GM21619 (cell line): Measurements from ENCODE around the gene GLI3.

ENCODE experiments used
- ATAC-seq: cut with Tn5 transposase; IDR thresholded peaks from one replicate; pipeline ENCODE4 v1.9.1; 2021; ENCODE audit not compliant: unreplicated experiment

Gene GLI3

DNA sequence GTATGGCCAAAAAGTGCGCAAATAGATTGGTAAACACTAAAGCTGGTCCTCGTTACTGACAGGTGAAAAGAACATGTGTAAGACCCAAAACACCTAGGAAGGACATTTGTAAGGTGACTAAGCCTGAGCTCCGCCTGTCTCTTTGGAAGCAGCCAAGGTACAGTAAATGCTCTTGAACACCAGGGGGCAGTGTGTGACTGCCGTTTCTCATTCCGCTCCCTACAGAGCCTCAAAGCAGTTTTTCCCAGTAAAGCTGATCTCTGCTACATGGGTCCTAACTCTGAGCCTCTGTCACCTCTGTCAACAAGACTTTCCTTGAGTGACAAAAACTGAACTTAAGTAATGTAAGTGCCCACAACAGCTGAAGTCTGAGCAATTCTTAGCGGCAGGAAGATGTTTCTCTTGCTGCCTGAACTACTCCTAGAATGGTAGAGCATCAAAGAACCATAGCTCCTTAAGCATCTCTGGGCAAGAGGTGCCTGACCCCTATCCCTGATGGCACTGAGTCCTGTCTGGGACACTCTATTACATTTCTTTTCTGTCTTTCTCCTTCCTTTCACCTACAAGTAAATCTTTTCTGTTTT, 296.2 kb downstream of the GLI3 start:
- peak; percentile 83 for ATAC-seq

DNA sequence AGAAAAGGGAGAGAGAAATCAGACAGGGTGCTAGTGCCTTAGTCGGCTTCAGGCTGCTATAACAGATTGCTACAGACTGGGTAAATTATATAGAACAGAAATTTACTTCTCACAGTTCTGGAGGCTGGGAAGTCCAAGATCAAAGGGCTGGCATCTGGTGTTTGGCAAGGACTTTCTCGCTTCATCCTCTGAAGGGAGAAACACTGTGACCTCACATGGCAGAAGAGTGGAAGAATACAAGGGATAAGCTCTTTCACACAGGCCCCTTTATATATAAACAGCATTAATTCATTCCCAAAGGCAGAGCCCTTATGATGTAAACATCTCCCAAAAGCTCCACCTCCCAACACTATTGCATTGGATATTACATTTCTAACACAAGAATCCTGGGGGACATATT, 298.6 kb downstream of the GLI3 start:
- ATAC-seq = no peak

DNA sequence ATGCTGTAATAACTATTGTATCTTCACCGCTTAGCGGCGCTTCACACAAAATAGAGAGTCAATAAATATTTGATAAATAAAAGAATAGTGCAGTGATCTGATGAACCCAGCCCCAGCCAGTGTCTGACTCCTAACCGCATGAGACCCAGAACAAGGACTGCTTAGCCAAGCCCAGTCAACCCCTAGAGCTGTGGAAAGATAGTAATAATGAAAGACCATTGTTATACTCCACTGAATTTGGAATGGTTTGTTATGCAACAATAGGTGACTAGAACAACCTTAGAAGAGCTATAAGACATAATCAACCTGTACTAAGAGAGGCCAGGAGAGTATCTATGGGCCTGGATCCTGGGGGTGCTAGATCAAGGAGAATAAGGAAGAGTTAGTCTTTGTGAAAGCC, 303.6 kb downstream of the GLI3 start:
- no peak for ATAC-seq

DNA sequence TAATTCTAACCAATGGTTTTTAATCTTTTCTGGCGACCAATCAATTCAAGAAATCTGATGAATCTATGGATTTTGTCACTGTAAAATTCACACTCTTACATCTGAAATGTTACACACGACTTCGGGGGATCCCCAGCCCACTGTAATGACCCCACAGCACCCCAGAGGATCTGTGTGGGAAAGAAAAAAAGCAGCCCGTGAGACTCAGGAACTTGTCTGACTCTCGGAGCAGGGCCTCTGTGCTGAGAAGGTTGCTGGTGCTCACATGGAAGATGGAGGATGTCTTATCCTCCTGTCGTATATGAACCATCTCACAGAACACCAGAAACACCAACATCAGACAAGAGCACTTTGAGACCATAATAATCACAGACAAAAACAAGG, 305.8 kb downstream of the GLI3 start:
- no peak for ATAC-seq

DNA sequence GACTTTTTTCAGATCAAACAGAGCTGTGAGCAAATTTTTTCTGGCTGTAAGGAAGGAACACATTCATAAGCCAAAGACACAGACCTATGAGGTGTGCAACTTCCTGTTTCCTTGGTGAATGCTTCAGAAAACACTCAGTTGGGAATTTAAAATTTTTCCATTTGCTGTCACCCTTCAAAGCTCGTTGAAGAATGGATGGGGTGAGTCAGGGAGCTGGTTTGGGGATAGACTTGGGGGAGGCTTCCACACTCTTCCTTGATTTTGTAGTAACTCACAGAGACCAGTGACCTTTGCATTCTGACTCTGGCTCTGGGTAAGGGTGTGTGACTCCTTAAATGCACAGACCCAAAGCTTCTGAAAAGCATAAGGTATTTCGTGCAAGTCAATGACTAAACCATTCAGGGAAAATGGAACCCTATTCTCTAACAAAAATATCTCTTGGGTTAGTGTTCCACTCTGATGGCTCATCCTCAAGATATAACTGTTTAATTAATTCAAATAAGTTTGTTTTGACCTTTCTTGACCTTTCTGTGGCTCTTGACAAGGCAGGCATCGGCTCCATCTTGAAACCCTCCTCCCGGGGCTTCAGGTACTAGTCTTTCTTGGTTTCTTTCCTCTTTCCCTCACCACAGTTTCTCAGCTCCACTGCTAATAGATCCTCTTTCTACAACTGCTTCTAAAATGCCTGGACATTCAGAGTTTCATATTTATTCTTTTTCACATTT, 306.3 kb downstream of the GLI3 start:
- no peak for ATAC-seq

DNA sequence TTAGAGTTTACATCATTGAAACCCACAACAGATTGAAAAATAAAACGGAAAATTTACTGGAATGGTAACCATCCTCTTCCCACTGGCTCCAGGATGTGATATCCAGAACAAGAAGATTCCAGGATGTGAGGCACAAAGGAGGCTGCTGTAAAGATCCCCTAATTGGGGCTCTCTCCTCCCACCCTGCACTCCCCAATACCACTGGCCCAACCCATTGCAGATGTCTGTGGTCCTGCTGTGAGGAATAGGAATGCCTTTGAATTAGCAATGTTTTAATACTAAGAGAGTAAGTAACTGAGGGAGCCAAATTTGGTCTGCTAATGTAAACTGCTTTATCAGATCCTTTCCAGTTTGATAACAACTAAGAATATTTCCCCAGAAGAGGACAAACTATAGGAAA, 308.2 kb downstream of the GLI3 start:
- ATAC-seq = no peak

DNA sequence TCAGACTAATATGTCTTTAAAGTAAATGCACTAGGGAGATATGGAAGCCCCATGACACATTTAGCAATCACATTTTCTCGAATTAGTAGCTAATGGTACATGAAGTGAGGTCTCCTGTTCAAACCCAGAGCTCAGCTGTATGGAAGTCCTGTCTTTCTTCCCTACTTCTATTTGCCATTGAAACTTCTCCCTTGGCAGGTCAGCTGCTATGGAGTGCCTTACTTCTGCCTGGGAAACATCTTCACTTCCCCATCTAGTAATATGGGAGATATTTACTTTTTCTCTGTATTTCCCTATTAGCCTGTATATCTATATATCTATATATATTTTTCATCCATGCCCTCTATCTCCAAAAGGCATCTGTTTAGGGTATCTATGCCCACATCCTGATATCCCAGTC, 308.8 kb downstream of the GLI3 start:
- ATAC-seq = no peak

DNA sequence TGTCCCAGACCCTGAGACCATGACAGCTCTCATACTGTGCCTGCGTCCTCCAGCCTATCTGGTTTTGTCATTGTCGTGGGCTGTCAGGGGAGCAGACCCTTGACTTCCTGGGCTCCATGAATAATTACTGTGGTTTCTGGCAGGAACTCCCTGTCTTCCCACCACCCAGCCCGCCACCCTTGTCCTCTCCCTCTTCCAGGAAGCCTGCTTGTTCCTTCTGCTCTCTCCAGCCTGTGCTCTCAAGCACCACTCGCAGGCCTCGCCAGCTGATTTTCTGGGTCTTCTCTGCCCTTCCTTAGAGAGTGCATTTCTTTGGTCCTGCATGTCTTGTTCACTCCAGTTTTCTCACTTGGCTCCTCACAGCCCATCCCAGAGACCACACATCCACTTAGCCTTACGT, 309.6 kb downstream of the GLI3 start:
- ATAC-seq = no peak

DNA sequence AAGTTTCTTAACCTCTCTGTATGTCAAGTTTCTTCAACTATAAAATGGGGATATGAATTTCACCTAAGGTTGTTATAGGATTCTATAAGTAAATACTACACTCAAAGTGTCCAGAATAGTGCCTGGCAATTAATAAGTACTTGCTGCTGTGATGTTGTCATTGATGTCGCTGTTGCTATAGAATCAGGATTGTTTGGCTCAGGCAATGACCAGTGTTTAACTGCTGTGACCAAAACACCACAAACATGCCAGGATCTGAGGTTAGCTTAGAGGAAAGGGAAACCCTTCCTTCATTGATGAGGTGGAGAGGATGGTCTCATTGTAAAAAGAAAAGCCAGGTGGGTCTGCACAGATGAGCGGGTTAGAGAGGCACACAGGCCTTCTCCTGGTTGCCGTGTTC, 311.1 kb downstream of the GLI3 start:
- ATAC-seq = no peak

DNA sequence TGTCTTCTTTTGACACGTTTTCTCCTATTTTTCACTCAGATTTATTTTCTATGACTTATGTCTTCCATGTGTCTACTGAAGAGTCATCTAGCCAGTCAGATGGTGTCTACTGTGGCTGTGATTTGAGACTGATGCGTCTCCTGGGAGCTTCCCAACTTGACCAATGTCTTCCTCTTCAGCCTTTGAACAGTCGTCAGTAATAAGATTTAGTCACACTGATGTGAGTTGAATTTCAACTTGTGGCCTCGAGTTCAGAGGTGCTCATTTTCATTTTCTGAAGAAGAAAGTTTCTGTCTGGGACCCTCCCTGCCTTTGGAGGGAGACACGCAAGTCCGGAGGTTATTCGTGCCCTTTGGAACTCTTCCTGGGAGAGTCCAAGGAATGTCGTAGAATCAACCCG, 312.2 kb downstream of the GLI3 start:
- ATAC-seq = no peak

DNA sequence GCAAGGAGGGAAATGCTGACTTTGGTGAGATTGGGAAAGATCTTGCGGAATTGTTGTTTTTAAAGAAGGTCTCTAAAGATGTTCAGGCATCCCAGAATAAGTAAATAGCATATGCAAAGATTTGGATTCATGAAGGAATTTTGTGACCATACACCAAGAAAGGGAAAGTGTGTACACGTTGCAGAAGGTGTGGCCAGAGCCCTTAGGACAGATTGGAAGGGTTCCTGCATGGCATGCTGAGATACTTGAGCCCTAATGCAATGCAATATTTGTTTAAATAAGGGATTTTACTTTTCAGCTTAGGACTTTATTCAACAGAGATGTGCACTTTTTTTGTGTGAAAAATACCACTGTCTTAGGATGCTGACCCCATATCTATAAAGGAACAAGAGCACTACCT, 314.6 kb downstream of the GLI3 start:
- ATAC-seq = no peak

DNA sequence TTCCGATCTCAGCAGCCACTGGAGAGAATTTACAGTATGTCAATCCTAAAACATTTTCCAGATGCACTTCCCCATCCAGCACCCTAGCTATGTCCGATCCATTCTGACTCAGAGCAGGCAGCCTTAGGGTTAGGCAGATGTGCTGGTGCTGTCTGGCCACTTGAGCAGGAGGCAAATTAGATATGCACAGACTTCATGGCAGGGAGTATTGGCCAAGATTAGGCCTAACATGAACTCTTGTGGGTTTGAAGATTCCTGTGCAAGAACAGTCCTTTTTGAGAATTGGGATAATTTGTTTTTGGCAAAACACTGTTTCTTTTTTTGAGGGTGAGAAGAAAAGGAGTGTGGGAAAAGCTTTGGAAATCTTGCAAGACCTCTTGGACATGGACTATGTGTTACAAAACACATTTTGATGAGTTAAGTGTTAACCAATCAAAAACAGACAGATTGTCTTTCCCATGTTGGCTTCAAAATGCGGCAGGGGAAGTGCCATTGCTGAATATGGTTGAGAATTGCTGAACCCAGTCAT, 315.5 kb downstream of the GLI3 start:
- ATAC-seq = no peak

DNA sequence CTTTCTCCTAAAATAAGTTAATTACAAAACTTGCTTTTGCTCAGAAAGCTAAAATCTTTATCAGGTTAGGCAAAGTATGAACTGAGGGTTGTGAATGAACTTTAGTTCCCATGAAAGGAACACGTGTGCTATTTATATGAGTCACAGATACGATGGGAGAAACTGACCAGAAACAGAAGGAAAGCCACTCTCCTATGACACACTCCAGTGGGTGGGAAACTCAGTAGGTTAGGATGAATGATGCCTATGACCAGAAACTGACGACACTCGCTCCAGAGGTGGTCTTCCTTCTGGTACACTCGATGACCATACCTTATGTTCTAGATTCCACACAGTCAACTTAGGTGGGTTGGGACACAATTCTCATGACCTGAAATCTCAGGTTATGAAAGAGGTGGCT, 318.4 kb downstream of the GLI3 start:
- no peak for ATAC-seq

DNA sequence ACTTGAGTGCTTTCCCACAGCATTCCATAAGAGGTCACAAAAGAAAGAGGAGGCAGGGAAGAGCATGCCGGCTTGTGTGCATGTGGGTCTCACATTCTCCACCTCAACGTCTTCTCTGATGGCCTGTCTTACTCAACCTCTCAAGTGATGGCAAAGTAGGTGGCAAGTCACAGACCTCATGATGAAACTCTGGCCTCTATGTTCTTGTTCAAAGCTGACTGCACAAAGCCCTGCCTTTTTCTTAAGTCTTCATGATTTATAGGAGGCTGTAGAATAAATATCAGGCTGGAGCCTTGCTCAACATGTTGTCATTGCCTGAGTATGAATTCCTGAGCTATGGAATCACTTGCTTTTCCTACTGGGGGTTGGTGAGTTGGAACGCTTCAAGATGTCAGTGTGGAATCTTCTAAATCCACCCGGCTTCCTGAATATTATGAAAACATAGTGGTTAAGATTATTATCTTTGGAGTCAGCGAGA, 320.5 kb downstream of the GLI3 start:
- no peak for ATAC-seq

DNA sequence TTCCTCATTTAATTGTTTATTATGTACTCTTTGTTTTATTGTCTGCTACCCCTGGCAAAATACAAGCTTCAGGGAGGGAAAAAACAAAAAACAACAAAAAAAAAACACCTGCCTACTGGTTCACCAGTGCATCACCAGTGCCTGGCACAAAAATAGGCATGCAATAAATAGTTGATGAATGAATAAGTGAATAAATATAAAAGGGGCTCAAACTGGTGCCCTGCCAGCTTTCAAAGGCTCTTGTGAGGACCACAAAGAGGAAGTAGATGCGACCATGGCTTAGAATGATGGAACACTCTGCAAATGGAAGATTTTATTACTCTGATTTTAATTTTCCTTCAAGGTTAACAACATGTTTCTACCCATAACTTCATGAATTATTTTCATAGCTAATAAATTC, 321.1 kb downstream of the GLI3 start:
- no peak for ATAC-seq

DNA sequence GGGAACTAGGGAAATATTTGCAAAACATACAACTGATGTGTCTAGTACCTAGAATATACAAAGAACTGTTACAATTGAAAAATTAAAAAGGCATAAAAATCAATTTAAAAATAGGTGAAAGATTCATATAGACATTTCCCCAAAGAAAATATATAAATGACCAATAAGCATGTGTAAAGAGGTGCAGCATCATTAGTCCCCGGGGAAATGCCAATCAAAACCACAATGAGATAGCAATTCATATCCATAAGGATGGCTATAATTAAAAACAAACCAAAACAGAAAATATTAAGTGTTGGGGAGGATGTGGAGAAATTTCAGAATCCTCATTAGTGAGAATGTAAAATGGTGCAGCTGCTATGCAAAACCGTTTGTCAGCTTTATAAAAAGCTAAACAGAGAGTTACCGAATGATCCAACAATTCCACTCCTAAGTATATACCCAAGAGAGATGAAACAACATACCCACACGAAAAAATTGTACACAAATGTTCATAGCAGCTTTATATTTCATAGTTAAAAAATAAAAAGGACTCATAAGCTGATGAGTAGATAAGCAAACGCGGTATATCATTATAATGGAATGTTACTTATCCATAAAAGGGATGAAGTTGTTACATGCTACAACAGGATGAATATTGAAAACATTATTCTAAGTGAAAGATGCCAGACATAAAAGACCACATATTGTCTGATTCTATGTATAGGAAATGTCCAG, 324.0 kb downstream of the GLI3 start:
- no peak for ATAC-seq

DNA sequence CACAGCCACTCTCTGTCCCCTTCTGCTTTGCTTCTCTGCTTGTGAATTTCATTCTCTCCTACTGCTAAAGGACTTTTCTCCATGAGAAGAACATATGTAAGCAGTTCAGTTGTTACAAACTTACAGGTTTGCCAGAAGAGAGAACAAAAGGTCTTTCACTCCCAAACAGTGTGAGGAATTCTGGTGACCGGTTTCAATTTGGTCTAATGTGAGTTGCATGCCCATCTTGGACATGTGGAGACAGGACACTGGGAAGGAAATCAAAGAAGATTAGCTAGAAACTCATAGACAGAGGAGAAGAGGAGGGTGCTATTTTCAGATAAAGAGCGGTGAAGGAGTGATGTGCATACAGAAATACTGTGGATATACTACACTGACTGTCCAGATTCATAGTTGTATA, 324.6 kb downstream of the GLI3 start:
- no peak for ATAC-seq

DNA sequence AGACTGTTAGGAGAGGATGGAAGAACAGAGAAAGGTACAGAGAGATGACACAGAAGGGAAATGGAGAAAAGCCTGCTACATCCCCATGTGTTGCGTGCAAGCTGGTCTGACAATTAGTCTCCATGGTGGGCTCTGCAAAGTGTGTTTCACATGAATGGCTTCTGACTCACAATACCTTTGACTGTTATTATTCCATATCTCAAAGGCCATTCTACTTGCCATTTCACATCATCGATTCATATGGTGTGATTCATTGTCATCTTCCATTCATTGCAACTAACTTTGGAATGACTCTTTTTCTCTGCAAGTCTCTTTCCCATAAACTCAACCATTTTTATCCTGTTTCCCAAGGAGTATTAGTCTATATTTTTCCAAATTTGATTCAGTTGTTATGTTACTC, 325.2 kb downstream of the GLI3 start:
- no peak for ATAC-seq
